COLO668 (cell line): ENCODE measurements around the gene GNB1L.

Source experiments
- DNase-seq: peaks from one replicate; lab custom pipeline; 2025; ENCODE audit not compliant: unreplicated experiment; lab: John Stamatoyannopoulos, UW

Gene GNB1L

DNA sequence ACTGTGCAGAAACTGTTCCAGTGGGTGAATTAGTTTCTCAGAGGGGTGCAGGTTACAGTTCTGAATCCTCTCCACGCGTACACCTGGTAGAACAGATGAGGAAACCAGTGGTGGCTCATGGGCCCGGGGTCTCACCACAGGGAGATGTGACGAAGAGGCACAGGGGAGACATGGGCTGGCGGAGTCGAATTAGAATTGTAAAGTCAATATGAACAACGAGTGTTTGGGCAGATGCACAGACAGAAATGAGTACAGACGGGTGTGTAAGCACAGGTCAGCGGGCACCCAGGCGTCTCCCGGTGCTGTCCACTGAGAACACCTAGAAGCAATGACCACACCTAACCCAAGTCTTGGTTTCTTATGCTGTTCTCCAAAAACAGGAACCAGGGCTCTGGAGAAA, 41.8 kb downstream of the GNB1L start:
- no peak for DNase-seq

DNA sequence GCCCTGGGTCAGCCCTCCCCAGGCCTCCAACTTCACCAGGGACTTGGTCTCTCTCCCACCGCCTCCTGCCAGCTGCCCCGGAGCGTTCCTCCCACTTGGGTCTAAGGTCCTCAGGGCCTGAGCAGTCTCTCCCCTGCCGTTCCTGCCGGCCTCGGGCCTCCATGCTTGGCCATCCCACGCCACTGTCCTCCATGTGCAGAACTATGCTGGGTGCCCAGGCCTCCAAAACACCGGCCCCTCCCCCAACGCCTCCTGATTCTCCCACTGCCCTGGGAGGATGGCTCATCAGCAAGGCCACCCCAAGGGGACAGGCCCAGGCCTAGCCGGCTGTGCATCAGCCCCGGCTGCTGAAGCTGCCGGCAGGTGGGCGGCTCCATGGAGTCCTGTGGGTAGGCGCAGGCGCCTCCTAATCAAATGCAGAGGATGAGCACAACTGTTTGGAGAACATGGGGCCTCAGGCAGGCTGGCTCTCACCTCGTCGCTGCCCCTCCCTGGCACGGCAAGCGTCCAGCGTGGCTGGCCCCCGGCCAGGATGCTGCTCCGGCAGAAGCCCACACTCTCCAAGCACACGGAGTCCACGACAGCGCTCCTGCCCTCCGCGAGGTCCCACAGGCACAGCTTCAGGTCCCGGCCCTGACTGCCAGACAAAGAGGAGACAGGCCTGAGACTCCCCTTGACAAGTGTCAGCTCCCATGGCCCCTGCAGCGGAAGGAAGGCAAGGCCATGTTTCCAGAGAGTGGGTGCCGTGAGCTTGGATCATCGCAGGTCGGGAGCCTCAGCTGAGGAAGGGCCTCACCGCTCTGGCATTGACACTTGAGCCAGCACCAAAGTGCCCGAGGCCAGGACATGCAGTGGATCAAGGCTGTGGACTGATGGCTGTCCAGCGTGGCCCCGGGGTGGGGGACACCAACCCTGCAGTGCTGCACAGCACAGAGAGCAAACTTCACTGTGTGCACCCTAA, 42.6 kb downstream of the GNB1L start:
- no peak for DNase-seq

- no peak for DNase-seq
Observed at GRCh38 chr22:19811211-19811621, 43.5 kb downstream of the GNB1L start.

GRCh38 chr22:19810381-19811201, 44.1 kb downstream of the GNB1L start:
- DNase-seq: no peak

DNA sequence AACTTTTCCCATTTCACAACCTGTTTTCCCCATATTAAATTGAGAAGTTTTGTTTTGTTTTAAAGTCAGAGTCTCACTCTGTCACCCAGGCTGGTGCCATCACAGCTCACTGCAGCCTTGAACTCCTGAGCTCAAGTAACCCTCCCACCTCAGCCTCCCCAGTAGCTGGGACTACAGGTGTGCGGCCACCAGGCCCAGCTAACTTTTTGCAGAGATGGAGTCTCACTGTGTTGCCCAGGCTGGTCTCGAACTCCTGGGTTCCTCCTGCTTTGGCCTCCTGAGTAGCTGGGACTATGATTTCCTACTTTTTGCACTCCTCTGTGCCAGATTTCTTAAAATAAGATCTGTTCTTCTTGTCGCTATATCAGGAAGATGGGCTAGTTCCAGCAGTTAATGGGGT, 44.9 kb downstream of the GNB1L start:
- no peak for DNase-seq

GRCh38 chr22:19808873-19809478, 45.7 kb downstream of the GNB1L start:
- no peak for DNase-seq

DNA sequence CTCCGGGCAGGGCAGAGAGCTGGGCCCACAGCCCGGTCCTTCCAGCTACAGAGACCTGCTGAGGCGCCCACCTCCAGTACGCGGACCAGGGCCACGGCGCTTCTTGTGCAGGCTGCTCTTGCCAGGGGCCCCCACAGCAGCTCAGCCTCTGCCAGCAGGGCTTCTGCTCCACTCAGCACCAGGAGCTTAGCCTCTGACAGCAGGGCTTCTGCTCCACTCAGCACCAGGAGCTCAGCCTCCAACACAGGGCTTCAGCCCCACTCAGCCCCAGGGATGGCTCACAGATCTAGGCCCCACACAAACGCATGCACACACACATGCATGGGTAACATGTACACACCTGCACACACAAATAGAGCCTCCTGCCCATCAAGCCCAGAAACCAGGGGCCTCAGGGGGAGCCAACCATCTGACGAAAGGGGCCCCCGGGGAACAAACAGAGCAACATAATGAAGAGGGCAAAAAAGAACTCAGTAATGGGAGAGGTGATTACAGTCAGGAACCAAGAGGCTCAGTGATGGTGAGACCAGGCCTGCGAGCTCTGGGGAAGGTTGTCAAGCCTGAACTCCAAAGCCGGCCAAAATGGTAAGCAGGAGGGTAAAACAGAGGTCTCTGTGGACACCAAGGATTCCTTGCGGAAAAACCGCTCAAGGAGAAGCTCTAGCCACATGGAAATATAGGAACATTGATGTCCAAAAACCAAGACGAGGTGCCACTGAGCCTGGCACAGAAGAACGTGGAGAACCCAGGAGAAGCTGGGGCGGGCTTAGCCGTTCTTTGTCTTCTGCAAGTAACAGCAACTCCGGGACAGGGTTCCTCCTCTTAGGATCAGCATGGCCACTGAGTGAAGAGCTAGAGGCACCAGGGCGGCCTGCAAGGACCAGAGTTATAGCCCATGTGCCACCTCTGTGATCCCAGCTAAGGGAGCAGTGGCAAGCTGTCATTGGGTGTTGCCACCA, 46.5 kb downstream of the GNB1L start:
- DNase-seq: no peak

DNA sequence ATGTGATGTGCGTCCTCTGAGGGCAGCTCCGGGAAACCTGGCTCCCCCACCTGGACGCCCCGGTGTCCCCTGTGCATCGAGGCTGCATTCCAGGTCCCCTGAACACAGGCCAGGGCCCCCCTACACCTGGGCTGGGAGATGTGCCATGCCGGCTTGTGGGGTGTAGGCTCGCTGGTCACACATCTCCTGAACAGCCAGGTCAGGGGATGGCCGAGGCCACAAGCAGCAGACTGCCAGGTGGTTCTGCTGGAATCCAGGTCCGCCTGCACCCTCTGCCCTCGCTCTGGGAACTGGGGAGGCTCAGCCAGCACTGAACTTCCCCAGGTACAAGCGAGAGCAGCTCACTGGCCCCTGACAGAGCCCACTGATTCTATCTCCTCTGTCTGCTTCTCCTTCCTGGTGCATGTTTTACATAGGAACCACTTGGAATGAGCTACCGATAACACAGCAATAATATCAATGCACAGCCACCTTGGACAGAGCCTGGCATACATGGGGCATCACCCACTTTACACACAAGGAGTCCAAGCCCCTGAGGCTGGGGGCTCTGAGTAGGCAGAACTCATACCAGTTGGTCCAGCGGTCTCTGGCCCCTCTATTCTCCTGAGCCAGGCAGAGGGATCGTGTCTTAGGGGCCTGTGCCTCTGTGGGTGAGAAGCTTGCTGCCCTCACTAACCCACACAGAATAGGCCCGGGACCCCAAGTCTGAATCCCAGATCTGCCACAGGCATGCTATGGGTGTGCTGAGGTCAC, 47.3 kb downstream of the GNB1L start:
- no peak for DNase-seq

- peak; percentile 75 for DNase-seq
Observed at GRCh38 chr22:19806213-19807160, 48.2 kb downstream of the GNB1L start.

DNA sequence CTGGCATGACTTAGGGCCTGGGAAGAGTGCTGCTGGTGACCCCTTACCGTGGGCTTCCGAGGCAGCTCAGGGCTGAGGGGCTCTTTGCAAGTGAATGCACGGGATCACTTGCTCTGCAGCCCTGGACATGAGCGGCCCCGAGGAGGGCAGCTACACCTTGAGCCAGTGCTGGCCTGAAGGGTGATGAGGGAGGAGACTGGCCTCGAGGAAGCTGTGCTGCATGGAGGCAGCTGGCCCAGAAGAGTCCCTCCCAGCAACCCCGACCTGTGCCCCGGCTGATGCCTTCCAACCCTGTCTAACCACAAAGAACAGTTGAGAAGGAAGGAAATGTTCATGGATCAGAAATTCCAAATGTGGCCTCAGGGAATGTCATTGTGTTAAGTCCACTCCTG, 48.9 kb downstream of the GNB1L start:
- no peak for DNase-seq

GRCh38 chr22:19803736-19804267, 50.9 kb downstream of the GNB1L start:
- no peak for DNase-seq

GRCh38 chr22:19802894-19803735, 51.6 kb downstream of the GNB1L start:
- DNase-seq: no peak

GRCh38 chr22:19802001-19802893, 52.4 kb downstream of the GNB1L start:
- DNase-seq: no peak

GRCh38 chr22:19801340-19802000, 53.2 kb downstream of the GNB1L start:
- no peak for DNase-seq

DNA sequence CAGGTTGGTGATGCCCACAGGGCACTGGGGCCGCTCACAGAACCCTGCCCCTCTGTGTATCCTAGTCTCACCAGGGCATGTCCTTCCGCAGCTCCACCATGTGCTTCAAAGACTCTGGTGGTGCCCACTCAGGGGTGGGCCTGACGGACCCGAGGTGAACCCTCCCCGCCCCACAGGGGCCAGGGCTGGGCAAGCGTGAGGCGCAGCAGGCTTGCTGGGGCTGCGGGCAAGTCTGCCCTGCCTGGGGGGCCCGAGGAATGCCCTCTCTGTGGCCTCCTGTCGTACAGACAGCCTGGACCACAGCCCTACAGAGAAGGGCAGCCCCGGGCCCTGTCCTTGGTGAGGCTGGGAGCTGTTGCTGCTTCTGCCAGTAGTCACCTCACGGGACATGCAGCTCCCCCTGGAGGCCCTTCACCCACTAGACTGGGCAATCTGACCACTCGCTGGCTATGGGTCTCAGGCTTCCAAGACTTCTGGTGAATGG, 53.9 kb downstream of the GNB1L start:
- no peak for DNase-seq

GRCh38 chr22:19800306-19800705, 54.4 kb downstream of the GNB1L start:
- no peak for DNase-seq
